B cell (primary cell): ENCODE results near the gene ULK4. TPM values are rescaled to one million over a fixed set of nuclear protein-coding genes. Genes with fewer than 3 reads are reported as not detected.

Experiments used
- ATAC-seq: fragments of 200-7000 bp; cut with Tn5 transposase; one replicate; pipeline ENCODE4 v1.10.0; 2021; ENCODE audit warnings: low read depth, mild to moderate bottlenecking, moderate number of reproducible peaks, moderate library complexity
- CTCF ChIA-PET: fragments of 350-600 bp; sonication (Branson Sonifier 250); formaldehyde crosslinking; loops from one replicate; lab custom pipeline; 2021; ENCODE audit warnings: antibody characterized with exemption, inconsistent platforms; lab: Charles Lee
- POLR2A ChIA-PET: fragments of 350-600 bp; sonication (Branson Sonifier 250); formaldehyde crosslinking; loops from one replicate; lab custom pipeline; 2021; ENCODE audit warnings: antibody characterized with exemption; lab: Charles Lee
- DNase-seq: peaks from one replicate; pipeline ENCODE4 v3.0.0; 2013
- H2AFZ ChIP-seq: 2 replicates; pipeline ENCODE4 v1.6.1; 2012; ENCODE audit warnings: mild to moderate bottlenecking, low read depth, low read length; ENCODE audit not compliant: insufficient read depth, poor library complexity, severe bottlenecking
- H3K27ac ChIP-seq, 2 donors: 1 replicate in 1 of 2; 2 replicates in 1 of 2; pipeline ENCODE4 v1.5.1; 2012 to 2013; ENCODE audit warnings: low read length in 2 of 2, mild to moderate bottlenecking in 2 of 2, moderate library complexity in 1 of 2
- H3K27me3 ChIP-seq, 4 experiments: fragments of 200-600 bp in 1 of 4; sonication (generic) in 1 of 4; replicated peaks in 1 of 4; 1 replicate in 2 of 4; 2 replicates in 2 of 4; pipeline versions ENCODE4 v1.6.1 to v1.7.0; 2013 to 2016; ENCODE audit warnings: low read length in 3 of 4, mild to moderate bottlenecking in 2 of 4, mixed read lengths in 1 of 4, moderate library complexity in 1 of 4; ENCODE audit not compliant: insufficient read depth in 4 of 4, control insufficient read depth in 3 of 4; ENCODE audit errors: control extremely low read depth in 1 of 4
- H3K36me3 ChIP-seq, 2 experiments: replicated peaks in 1 of 2; 1 replicate in 1 of 2; 2 replicates in 1 of 2; pipeline versions ENCODE4 v1.6.1 to v1.7.1; 2013; ENCODE audit warnings: low read length in 1 of 2; ENCODE audit not compliant: insufficient read depth in 2 of 2, control insufficient read depth in 1 of 2; ENCODE audit errors: control extremely low read depth in 1 of 2, extremely low read depth in 1 of 2
- H3K4me1 ChIP-seq, 2 donors: fragments of 200-600 bp in 1 of 2; sonication (generic) in 1 of 2; 1 replicate in 1 of 2; 2 replicates in 1 of 2; pipeline versions ENCODE4 v1.5.1 to v1.6.1; 2013 to 2017; ENCODE audit warnings: low read length in 2 of 2; ENCODE audit not compliant: control insufficient read depth in 2 of 2, insufficient read depth in 2 of 2
- H3K4me2 ChIP-seq: replicated peaks from 2 replicates; pipeline ENCODE3; 2012; ENCODE audit warnings: mild to moderate bottlenecking, low read depth, low read length; ENCODE audit not compliant: poor library complexity, severe bottlenecking
- H3K4me3 ChIP-seq, 5 experiments: fragments of 200-600 bp in 1 of 5; sonication (generic) in 1 of 5; 1 replicate in 3 of 5; 2 replicates in 2 of 5; pipeline versions ENCODE4 v1.5.1 to v1.7.0; 2011 to 2016; ENCODE audit warnings: low read length in 4 of 5, mild to moderate bottlenecking in 4 of 5, low read depth in 2 of 5, control low read depth in 1 of 5, moderate library complexity in 1 of 5; ENCODE audit not compliant: insufficient read depth in 1 of 5; ENCODE audit errors: control extremely low read depth in 1 of 5, extremely low read depth in 1 of 5
- H3K79me2 ChIP-seq: fragments of 200-600 bp; sonication (generic); one replicate; pipeline ENCODE4 v1.6.0; 2016; ENCODE audit warnings: low read length; ENCODE audit not compliant: control insufficient read depth, insufficient read depth
- H3K9ac ChIP-seq: fragments of 200-600 bp; sonication (generic); 2 replicates; pipeline ENCODE4 v1.6.1; 2017; ENCODE audit warnings: mild to moderate bottlenecking, low read length, moderate library complexity
- H3K9me3 ChIP-seq, 3 donors: one replicate each; pipeline versions ENCODE4 v1.6.1 to v1.7.1; 2013; ENCODE audit warnings: low read length in 2 of 3; ENCODE audit not compliant: control insufficient read depth in 2 of 3, insufficient read depth in 1 of 3; ENCODE audit errors: control extremely low read depth in 1 of 3
- H4K20me1 ChIP-seq: 2 replicates; pipeline ENCODE4 v1.6.0; 2012; ENCODE audit warnings: mild to moderate bottlenecking, low read length; ENCODE audit not compliant: insufficient read depth, control insufficient read depth, poor library complexity, severe bottlenecking
- H3K27ac Mint-ChIP-seq: one replicate; pipeline ENCODE4 v1.8.0; 2021; ENCODE audit warnings: mixed read lengths
- H3K27me3 Mint-ChIP-seq: one replicate; pipeline ENCODE4 v1.8.0; 2021; ENCODE audit warnings: mixed read lengths
- H3K4me1 Mint-ChIP-seq: one replicate; pipeline ENCODE4 v1.8.0; 2021; ENCODE audit warnings: mixed read lengths
- H3K4me3 Mint-ChIP-seq: one replicate; pipeline ENCODE4 v1.8.0; 2021; ENCODE audit warnings: mixed read lengths
- H3K9me3 Mint-ChIP-seq: one replicate; pipeline ENCODE4 v1.8.0; 2022; ENCODE audit warnings: mixed read lengths; ENCODE audit not compliant: insufficient read depth
- EZH2 ChIP-seq: IDR thresholded peaks from 2 replicates; pipeline ENCODE4 v1.6.1; 2012; ENCODE audit warnings: borderline replicate concordance, low read depth, mild to moderate bottlenecking, moderate library complexity, low read length; ENCODE audit not compliant: insufficient read depth, poor library complexity, severe bottlenecking
- WGBS: methylation state at CpG from one replicate; pipeline ENCODE4 v1.1.5; 2013; ENCODE audit warnings: missing lambda C conversion rate; ENCODE audit not compliant: insufficient coverage; 5-methylcytosine and 5-hydroxymethylcytosine counted together
- intact Hi-C: fragments of 100-400 bp; cut with micrococcal nuclease; formaldehyde crosslinking; loops from one replicate; pipeline ENCODE4 v1.10.0; 2022
- polyA plus RNA-seq: library from polyadenylated mRNA; depleted of rRNA; stranded (reverse); fragments of >200 nt; gene quantifications from 2 replicates; pipeline ENCODE4 v1.2.3, GENCODE V29; 2012
- total RNA-seq, 2 donors: library from RNA; stranded (reverse); fragments of 120-200 nt in 1 of 2; gene quantifications; 1 replicate in 1 of 2; 2 replicates in 1 of 2; pipeline versions ENCODE4 v1.2.3 to v1.2.4, GENCODE V29; 2013 to 2022
- TF ChIP-seq, protein P1 (sequence below): fragments of 200-600 bp; IDR thresholded peaks from one replicate; pipeline ENCODE4 v1.8.0; 2022; ENCODE audit warnings: antibody characterized with exemption, mild to moderate bottlenecking

The ULK4 gene
- total and polyA plus RNA-seq, 2 donors (not counting 1 experiment from before 2014, with no cell fraction given): 5.2 to 33.7 TPM

DNA sequence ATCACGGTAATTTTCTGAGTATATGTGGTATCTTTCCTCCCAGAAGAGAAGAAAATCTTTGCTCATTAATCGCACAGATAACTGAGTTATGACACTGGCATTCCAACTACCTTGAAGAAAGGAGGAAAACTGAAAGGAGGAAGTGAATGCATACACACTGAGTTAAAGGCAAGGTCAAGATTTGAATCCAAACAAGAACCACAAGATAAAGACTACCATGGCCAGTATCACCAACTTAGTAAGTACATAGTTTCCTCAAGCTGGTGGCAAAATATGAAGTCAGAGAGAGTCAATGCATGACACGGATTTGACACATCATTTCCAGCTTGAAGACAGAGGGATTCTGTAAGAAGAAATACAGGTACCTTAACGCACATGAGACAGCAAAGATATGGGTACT, 287.5 kb downstream of the ULK4 start:
- Mint-ChIP-seq H3K4me3 (no peak overlapping the region), H3K9me3 (no peaks in the 10 kb centered on the region), H3K4me1 (no peaks in the 10 kb centered on the region), H3K27me3 (no peaks in the 10 kb centered on the region), H3K27ac (no peak overlapping the region)
- CTCF ChIA-PET: no interaction called here
- Histone ChIP-seq H4K20me1 (no peaks in the 10 kb centered on the region), H3K36me3 (no peaks in the 10 kb centered on the region), H3K27ac (no peak overlapping the region), H3K4me2 (no peak overlapping the region), H3K4me1 (no peaks in the 10 kb centered on the region), H3K9ac (no peak overlapping the region), H2AFZ (no peak overlapping the region), H3K9me3 (peaks cover 0 to 2% (median 0%) of the 10 kb centered on the region in 3 donors), H3K79me2 (no peaks in the 10 kb centered on the region), H3K27me3 (no peaks in the 10 kb centered on the region), H3K4me3 (no peak overlapping the region)
- DNase-seq: no peak
- intact Hi-C loops: no loop called here
- no CpG with 5 or more reads among the region's 4 CpGs for WGBS
- TF ChIP-seq EZH2: no peak
- TF ChIP-seq, protein P1, sequence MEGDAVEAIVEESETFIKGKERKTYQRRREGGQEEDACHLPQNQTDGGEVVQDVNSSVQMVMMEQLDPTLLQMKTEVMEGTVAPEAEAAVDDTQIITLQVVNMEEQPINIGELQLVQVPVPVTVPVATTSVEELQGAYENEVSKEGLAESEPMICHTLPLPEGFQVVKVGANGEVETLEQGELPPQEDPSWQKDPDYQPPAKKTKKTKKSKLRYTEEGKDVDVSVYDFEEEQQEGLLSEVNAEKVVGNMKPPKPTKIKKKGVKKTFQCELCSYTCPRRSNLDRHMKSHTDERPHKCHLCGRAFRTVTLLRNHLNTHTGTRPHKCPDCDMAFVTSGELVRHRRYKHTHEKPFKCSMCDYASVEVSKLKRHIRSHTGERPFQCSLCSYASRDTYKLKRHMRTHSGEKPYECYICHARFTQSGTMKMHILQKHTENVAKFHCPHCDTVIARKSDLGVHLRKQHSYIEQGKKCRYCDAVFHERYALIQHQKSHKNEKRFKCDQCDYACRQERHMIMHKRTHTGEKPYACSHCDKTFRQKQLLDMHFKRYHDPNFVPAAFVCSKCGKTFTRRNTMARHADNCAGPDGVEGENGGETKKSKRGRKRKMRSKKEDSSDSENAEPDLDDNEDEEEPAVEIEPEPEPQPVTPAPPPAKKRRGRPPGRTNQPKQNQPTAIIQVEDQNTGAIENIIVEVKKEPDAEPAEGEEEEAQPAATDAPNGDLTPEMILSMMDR: no peak
- POLR2A ChIA-PET: no interaction called here
- no peak for ATAC-seq

GRCh38 chr3:41673650-41674049, 288.3 kb downstream of the ULK4 start:
- H3K4me3 Mint-ChIP-seq: no peak overlapping the region
- H3K4me2 ChIP-seq: no peak overlapping the region
- H3K4me3 ChIP-seq: no peak overlapping the region
- peaks cover 0 to 2% (median 0%) of the 10 kb centered on the region in 3 donors for H3K9me3 ChIP-seq
- H3K9me3 Mint-ChIP-seq: no peaks in the 10 kb centered on the region
- no peaks in the 10 kb centered on the region for H3K4me1 ChIP-seq
- TF ChIP-seq, protein P1: no peak
- no peak for TF ChIP-seq EZH2
- H3K27ac Mint-ChIP-seq: no peak overlapping the region
- ATAC-seq (no peak), DNase-seq (no peak)
- WGBS: no CpG with 5 or more reads among the region's 2 CpGs
- ChIA-PET CTCF (no interaction called here), POLR2A (no interaction called here)
- H3K36me3 ChIP-seq: no peaks in the 10 kb centered on the region
- no peaks in the 10 kb centered on the region for H3K27me3 Mint-ChIP-seq
- H3K27me3 ChIP-seq: no peaks in the 10 kb centered on the region
- no peak overlapping the region for H2AFZ ChIP-seq
- H3K9ac ChIP-seq: no peak overlapping the region
- no peaks in the 10 kb centered on the region for H3K4me1 Mint-ChIP-seq
- intact Hi-C loops: no loop called here
- no peak overlapping the region for H3K27ac ChIP-seq
- no peaks in the 10 kb centered on the region for H3K79me2 ChIP-seq
- H4K20me1 ChIP-seq: no peaks in the 10 kb centered on the region
